ENCODE measurements around the gene SGK1. TPM values are rescaled to one million over a fixed set of nuclear protein-coding genes. Genes with fewer than 3 reads are reported as not detected.
"Not testable (repeated sequence)": the region's sequence is repeated elsewhere in the genome, so short reads cannot be mapped to it uniquely, and the experiment has no call there.

Gene SGK1
- total RNA-seq, 5 donors from 2014 or later (not counting 1 experiment from before 2014, with no cell fraction given) = 18.9 to 165 (median 37.1) TPM

GRCh38 chr6:134213410-134213809 lies 104.5 kb downstream of the SGK1 start:
- H3K4me1 Mint-ChIP-seq = peaks cover 11 to 17% (median 12%) of the 10 kb centered on the region in 3 donors
- H3K27ac Mint-ChIP-seq; H3K36me3 ChIP-seq (ENCODE audit: control insufficient read depth in 2 of 2, extremely low read depth in 1 of 2, insufficient read depth in 1 of 2, low read length in 1 of 2); H3K9me3 ChIP-seq; H3K27me3 ChIP-seq (replicated peaks in 1 of 2; ENCODE audit: control insufficient read depth in 2 of 2, extremely low read depth in 1 of 2, insufficient read depth in 2 of 2, low read length in 1 of 2); DNase-seq; H3K36me3 Mint-ChIP-seq; ATAC-seq (replicated peaks in 1 of 4); H3K4me1 ChIP-seq (ENCODE audit: control insufficient read depth in 1 of 2, extremely low read depth in 1 of 2, insufficient read depth in 2 of 2, low read length in 2 of 2); H3K9me3 Mint-ChIP-seq; H3K4me3 Mint-ChIP-seq; H3K27me3 Mint-ChIP-seq; H3K27ac ChIP-seq (ENCODE audit: low read length); H3K4me3 ChIP-seq (ENCODE audit: control insufficient read depth in 1 of 2, extremely low read depth in 1 of 2, low read length in 1 of 2): not testable (repeated sequence)
- POLR2A ChIA-PET = interaction anchor here in 1 of 2 donors (1.1 kb wide), 1 partner anchor 15 kb away, joined by 3 read pairs; no protein-coding TSS in a partner anchor
- WGBS (ENCODE audit: insufficient coverage) = 100% methylated on average over 1 of the region's 2 CpGs
- CTCF ChIA-PET = interaction anchor here in 1 of 2 donors (1.3 kb wide), 1 partner anchor 104 kb away, joined by 5 read pairs; the partner anchor contains the start of gene SGK1

DNA sequence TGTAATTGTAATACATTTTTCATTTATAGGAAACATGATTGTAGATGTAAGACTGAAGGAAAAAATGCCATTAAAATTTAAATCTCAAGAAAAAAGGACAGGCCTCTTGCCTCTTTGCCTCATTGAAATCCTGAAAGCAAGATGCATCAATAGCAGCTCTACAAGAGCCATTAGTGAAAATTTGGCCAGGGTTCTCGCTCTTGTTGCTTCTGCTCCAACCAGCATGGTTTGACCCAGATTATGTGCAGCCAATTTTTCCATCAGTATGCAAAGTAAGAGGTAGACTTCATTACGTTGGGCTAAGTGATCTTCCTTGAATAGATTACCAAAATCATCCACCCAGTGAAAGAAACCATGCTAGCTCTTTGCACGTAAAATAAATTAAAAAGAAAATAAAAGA lies 106.6 kb downstream of the SGK1 start:
- WGBS (ENCODE audit: insufficient coverage) = 60% methylated on average over 1 of the region's 3 CpGs
- CTCF ChIA-PET = interaction anchor here in 1 of 2 donors (0.6 kb wide), 1 partner anchor 267 kb away, joined by 5 read pairs; no protein-coding TSS in a partner anchor
- H3K27me3 ChIP-seq (replicated peaks in 1 of 2; ENCODE audit: control insufficient read depth in 2 of 2, extremely low read depth in 1 of 2, insufficient read depth in 2 of 2, low read length in 1 of 2) = no peaks in the 10 kb centered on the region
- POLR2A ChIA-PET = no interaction called here
- peaks cover 3% of the 10 kb centered on the region in 3 donors for H3K4me1 Mint-ChIP-seq
- H3K4me3 ChIP-seq (ENCODE audit: control insufficient read depth in 1 of 2, extremely low read depth in 1 of 2, low read length in 1 of 2) = no peak overlapping the region
- H3K36me3 Mint-ChIP-seq = no peaks in the 10 kb centered on the region
- DNase-seq (no peak), ATAC-seq (replicated peaks in 1 of 4) (no peak)
- no peak overlapping the region for H3K27ac Mint-ChIP-seq
- H3K4me1 ChIP-seq (ENCODE audit: control insufficient read depth in 1 of 2, extremely low read depth in 1 of 2, insufficient read depth in 2 of 2, low read length in 2 of 2) = no peaks in the 10 kb centered on the region
- H3K4me3 Mint-ChIP-seq = no peak overlapping the region
- no peaks in the 10 kb centered on the region for H3K27me3 Mint-ChIP-seq
- no peaks in the 10 kb centered on the region for H3K9me3 Mint-ChIP-seq
- H3K36me3 ChIP-seq (ENCODE audit: control insufficient read depth in 2 of 2, extremely low read depth in 1 of 2, insufficient read depth in 1 of 2, low read length in 1 of 2) = no peaks in the 10 kb centered on the region
- no peaks in the 10 kb centered on the region for H3K9me3 ChIP-seq
- H3K27ac ChIP-seq (ENCODE audit: low read length) = no peak overlapping the region

DNA sequence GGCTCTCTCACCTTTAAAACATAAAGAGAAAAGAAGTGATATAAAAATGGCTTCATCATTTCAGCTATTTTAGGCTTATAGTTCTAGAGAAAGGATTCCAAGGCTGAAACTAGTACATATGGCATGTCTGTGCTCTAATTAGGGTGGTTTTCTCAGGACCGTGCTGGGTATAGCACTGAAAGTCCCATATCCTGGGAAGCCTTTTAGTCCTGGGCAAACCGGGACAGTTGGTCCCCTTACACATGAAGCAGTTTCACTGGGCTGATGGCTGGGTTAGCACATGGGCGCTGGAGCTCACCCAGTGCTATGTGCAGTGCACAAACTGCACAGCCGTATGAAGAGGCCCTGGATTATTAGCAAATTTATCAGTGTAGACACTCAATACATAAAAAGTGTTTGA lies 110.5 kb downstream of the SGK1 start:
- Mint-ChIP-seq H3K36me3 (no peaks in the 10 kb centered on the region), H3K9me3 (peaks cover 0 to 6% (median 2%) of the 10 kb centered on the region in 3 donors), H3K4me3 (no peak overlapping the region), H3K27me3 (no peaks in the 10 kb centered on the region), H3K4me1 (peaks cover 0 to 8% (median 0%) of the 10 kb centered on the region in 3 donors), H3K27ac (no peak overlapping the region)
- Histone ChIP-seq H3K9me3 (no peaks in the 10 kb centered on the region), H3K27ac (ENCODE audit: low read length) (no peak overlapping the region), H3K4me1 (ENCODE audit: control insufficient read depth in 1 of 2, extremely low read depth in 1 of 2, insufficient read depth in 2 of 2, low read length in 2 of 2) (no peaks in the 10 kb centered on the region), H3K36me3 (ENCODE audit: control insufficient read depth in 2 of 2, extremely low read depth in 1 of 2, insufficient read depth in 1 of 2, low read length in 1 of 2) (no peaks in the 10 kb centered on the region), H3K27me3 (replicated peaks in 1 of 2; ENCODE audit: control insufficient read depth in 2 of 2, extremely low read depth in 1 of 2, insufficient read depth in 2 of 2, low read length in 1 of 2) (no peaks in the 10 kb centered on the region), H3K4me3 (ENCODE audit: control insufficient read depth in 1 of 2, extremely low read depth in 1 of 2, low read length in 1 of 2) (no peak overlapping the region)
- WGBS (ENCODE audit: insufficient coverage) = no CpG with 5 or more reads among the region's 4 CpGs
- ATAC-seq (replicated peaks in 1 of 4) (no peak), DNase-seq (no peak)
- CTCF ChIA-PET = interaction anchor here in 1 of 2 donors (0.6 kb wide), 1 partner anchor 98 kb away, joined by 4 read pairs; no protein-coding TSS in a partner anchor
- POLR2A ChIA-PET = no interaction called here

GRCh38 chr6:134205366-134205765 lies 112.5 kb downstream of the SGK1 start:
- no peak for DNase-seq
- Mint-ChIP-seq H3K27me3 (no peaks in the 10 kb centered on the region), H3K4me3 (no peak overlapping the region), H3K9me3 (peaks cover 0 to 6% (median 2%) of the 10 kb centered on the region in 3 donors), H3K27ac (no peak overlapping the region), H3K4me1 (peaks cover 0 to 8% (median 0%) of the 10 kb centered on the region in 3 donors), H3K36me3 (no peaks in the 10 kb centered on the region)
- Histone ChIP-seq H3K9me3 (no peaks in the 10 kb centered on the region), H3K27ac (ENCODE audit: low read length) (no peak overlapping the region), H3K4me1 (ENCODE audit: control insufficient read depth in 1 of 2, extremely low read depth in 1 of 2, insufficient read depth in 2 of 2, low read length in 2 of 2) (no peaks in the 10 kb centered on the region), H3K4me3 (ENCODE audit: control insufficient read depth in 1 of 2, extremely low read depth in 1 of 2, low read length in 1 of 2) (no peak overlapping the region), H3K27me3 (replicated peaks in 1 of 2; ENCODE audit: control insufficient read depth in 2 of 2, extremely low read depth in 1 of 2, insufficient read depth in 2 of 2, low read length in 1 of 2) (no peaks in the 10 kb centered on the region), H3K36me3 (ENCODE audit: control insufficient read depth in 2 of 2, extremely low read depth in 1 of 2, insufficient read depth in 1 of 2, low read length in 1 of 2) (no peaks in the 10 kb centered on the region)
- no peak for ATAC-seq (replicated peaks in 1 of 4)
- 90% methylated on average over 2 of the region's 4 CpGs for WGBS (ENCODE audit: insufficient coverage)
- POLR2A ChIA-PET = interaction anchor here in 1 of 2 donors (0.6 kb wide), 1 partner anchor 451 kb away, joined by 3 read pairs; no protein-coding TSS in a partner anchor
- CTCF ChIA-PET = interaction anchor here (0.6 to 0.7 kb wide), 3 partner anchors 101 to 1301 kb away, joined by 3 to 4 read pairs (median 3); no protein-coding TSS in a partner anchor

- H3K36me3 ChIP-seq (ENCODE audit: control insufficient read depth in 2 of 2, extremely low read depth in 1 of 2, insufficient read depth in 1 of 2, low read length in 1 of 2); H3K36me3 Mint-ChIP-seq; POLR2A ChIA-PET; H3K4me3 Mint-ChIP-seq; H3K27ac Mint-ChIP-seq; H3K9me3 ChIP-seq; H3K4me1 Mint-ChIP-seq; H3K4me1 ChIP-seq (ENCODE audit: control insufficient read depth in 1 of 2, extremely low read depth in 1 of 2, insufficient read depth in 2 of 2, low read length in 2 of 2); ATAC-seq (replicated peaks in 1 of 4); H3K27me3 ChIP-seq (replicated peaks in 1 of 2; ENCODE audit: control insufficient read depth in 2 of 2, extremely low read depth in 1 of 2, insufficient read depth in 2 of 2, low read length in 1 of 2); H3K27me3 Mint-ChIP-seq; DNase-seq; H3K4me3 ChIP-seq (ENCODE audit: control insufficient read depth in 1 of 2, extremely low read depth in 1 of 2, low read length in 1 of 2); H3K9me3 Mint-ChIP-seq; H3K27ac ChIP-seq (ENCODE audit: low read length): not testable (repeated sequence)
- CTCF ChIA-PET = interaction anchor here (0.5 to 0.6 kb wide), 2 partner anchors 554 to 1301 kb away, joined by 3 read pairs; no protein-coding TSS in a partner anchor
- WGBS (ENCODE audit: insufficient coverage) = 86% methylated on average over 1 of the region's 1 CpG
Measured at GRCh38 chr6:134204759-134205158, 113.2 kb downstream of the SGK1 start.

GRCh38 chr6:134204031-134204430 lies 113.9 kb downstream of the SGK1 start:
- Histone ChIP-seq H3K27ac (ENCODE audit: low read length) (no peak overlapping the region), H3K9me3 (no peaks in the 10 kb centered on the region), H3K36me3 (ENCODE audit: control insufficient read depth in 2 of 2, extremely low read depth in 1 of 2, insufficient read depth in 1 of 2, low read length in 1 of 2) (no peaks in the 10 kb centered on the region), H3K4me1 (ENCODE audit: control insufficient read depth in 1 of 2, extremely low read depth in 1 of 2, insufficient read depth in 2 of 2, low read length in 2 of 2) (peaks cover 0 to 4% of the 10 kb centered on the region in 2 experiments), H3K4me3 (ENCODE audit: control insufficient read depth in 1 of 2, extremely low read depth in 1 of 2, low read length in 1 of 2) (no peak overlapping the region), H3K27me3 (replicated peaks in 1 of 2; ENCODE audit: control insufficient read depth in 2 of 2, extremely low read depth in 1 of 2, insufficient read depth in 2 of 2, low read length in 1 of 2) (no peaks in the 10 kb centered on the region)
- H3K4me1 Mint-ChIP-seq = peaks cover 0 to 8% (median 5%) of the 10 kb centered on the region in 3 donors
- ATAC-seq (replicated peaks in 1 of 4) = no peak
- no peak overlapping the region for H3K27ac Mint-ChIP-seq
- no peak overlapping the region for H3K4me3 Mint-ChIP-seq
- H3K36me3 Mint-ChIP-seq = no peaks in the 10 kb centered on the region
- no peak for DNase-seq
- POLR2A ChIA-PET = interaction anchor here in 1 of 2 donors (0.7 kb wide), 1 partner anchor 363 kb away, joined by 4 read pairs; no protein-coding TSS in a partner anchor
- no CpG with 5 or more reads among the region's 1 CpG for WGBS (ENCODE audit: insufficient coverage)
- CTCF ChIA-PET = no interaction called here
- peaks cover 0 to 6% (median 2%) of the 10 kb centered on the region in 3 donors for H3K9me3 Mint-ChIP-seq
- H3K27me3 Mint-ChIP-seq = no peaks in the 10 kb centered on the region

Measured in T-cell (primary cell).